ENCODE results near the gene TMEM203.

The TMEM203 gene

DNA sequence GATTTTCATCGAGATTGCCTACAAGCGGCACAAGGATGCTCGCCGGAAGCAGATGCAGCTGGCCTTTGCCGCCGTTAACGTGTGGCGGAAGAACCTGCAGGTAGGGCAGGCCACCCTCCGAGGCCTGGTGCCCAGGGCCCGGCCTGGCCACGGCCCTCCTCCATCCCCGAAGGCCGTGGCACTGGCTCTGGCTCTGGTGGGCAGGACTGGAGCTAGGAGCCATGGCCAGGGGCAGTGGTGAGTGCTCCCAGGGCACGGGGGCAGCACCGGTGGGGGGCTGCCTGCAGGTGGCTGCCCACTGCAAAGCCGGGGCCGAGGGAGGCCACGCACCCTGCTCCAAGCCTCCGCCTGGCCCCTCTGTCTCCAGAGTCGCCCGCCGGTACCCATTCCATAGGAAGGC, 41.6 kb downstream of the TMEM203 start:
- DNase-seq (ENCODE audit: low read depth) = no peak
- H3K4me3 ChIP-seq (ENCODE audit: low read depth, low read length) = no peak overlapping the region
- in situ Hi-C loops (cut with HindIII; ENCODE audit: low sequenced_read_pairs) = no loop called here
- TF ChIP-seq CTCF (IDR thresholded peaks at IDR 0.05; ENCODE audit: low read depth, low read length, missing control alignments) = no peak

DNA sequence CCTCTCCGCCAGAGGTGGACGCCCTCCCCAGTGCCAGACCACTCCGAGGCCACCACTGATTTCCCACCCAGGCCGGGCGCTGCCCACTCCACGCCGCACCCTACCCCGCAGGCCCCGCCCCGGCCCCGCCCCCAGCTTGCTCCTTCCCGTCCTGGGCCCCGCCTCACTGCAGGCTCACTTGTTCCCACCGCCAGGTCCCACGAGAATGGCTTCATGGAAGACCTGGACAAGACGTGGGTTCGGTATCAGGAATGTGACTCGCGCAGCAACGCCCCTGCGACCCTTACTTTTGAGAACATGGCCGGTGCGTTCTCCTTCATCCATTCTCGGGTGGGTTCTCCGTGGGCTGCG, 42.1 kb downstream of the TMEM203 start:
- TF ChIP-seq CTCF (IDR thresholded peaks at IDR 0.05; ENCODE audit: low read depth, low read length, missing control alignments) = no peak
- H3K4me3 ChIP-seq (ENCODE audit: low read depth, low read length) = peak overlapping the region; percentile 10
- no peak for DNase-seq (ENCODE audit: low read depth)
- in situ Hi-C loops (cut with HindIII; ENCODE audit: low sequenced_read_pairs) = no loop called here

DNA sequence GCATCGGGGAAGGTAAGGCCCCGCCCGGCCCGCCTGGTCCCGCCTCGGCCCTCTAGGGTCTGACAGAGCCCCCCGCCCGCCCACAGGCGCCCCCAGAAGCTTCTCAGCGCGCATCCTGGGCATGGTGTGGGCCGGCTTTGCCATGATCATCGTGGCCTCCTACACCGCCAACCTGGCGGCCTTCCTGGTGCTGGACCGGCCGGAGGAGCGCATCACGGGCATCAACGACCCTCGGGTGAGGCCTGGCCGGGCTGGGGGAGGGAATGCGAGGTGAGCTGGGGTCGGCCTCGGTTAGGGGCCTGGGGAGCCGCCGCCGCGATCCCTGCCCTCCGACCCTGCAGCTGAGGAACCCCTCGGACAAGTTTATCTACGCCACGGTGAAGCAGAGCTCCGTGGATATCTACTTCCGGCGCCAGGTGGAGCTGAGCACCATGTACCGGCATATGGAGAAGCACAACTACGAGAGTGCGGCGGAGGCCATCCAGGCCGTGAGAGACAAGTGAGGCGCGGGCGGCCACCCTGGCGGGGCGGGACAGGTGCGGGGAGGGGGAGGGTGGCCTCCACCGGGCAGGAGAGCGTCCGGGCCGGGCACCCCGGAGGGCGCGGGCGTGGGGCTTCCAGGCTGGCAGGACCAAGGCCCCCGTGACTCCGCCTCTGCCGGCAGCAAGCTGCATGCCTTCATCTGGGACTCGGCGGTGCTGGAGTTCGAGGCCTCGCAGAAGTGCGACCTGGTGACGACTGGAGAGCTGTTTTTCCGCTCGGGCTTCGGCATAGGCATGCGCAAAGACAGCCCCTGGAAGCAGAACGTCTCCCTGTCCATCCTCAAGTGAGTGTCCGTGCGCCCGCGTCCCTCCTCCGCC, 42.7 kb downstream of the TMEM203 start:
- H3K4me3 ChIP-seq (ENCODE audit: low read depth, low read length) = peak overlapping the region; percentile 10

DNA sequence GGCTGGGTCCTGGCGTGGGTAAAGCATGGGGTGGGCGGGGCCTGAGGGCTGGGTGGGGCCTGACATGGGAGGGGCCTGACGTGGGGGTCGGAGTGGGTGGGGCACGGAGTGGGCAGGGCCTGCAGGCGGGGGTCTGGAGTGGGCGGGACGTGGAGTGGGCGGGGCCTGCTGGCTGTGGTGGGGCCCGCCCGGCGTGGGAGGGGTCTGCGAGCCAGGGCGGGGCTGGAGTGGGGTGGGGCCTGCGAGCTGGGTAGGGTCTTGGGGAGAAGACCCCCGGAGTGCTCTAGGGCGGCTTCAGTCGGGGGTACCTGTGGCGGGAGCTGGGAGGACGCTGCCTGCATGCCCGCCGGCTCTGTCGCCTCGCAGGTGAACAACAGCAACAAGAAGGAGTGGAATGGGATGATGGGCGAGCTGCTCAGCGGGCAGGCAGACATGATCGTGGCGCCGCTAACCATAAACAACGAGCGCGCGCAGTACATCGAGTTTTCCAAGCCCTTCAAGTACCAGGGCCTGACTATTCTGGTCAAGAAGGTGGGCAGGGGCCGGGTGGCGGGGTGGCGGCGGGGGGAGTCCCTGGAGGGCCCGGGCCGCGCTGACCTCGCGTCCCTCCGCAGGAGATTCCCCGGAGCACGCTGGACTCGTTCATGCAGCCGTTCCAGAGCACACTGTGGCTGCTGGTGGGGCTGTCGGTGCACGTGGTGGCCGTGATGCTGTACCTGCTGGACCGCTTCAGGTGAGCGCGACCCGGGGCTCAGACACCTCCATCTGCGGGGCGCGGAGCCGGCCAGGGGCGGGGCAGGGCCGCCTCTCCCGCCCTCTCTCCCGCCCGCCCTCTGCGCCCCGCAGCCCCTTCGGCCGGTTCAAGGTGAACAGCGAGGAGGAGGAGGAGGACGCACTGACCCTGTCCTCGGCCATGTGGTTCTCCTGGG, 43.6 kb downstream of the TMEM203 start:
- TF ChIP-seq CTCF (IDR thresholded peaks at IDR 0.05; ENCODE audit: low read depth, low read length, missing control alignments) = no peak
- in situ Hi-C loops (cut with HindIII; ENCODE audit: low sequenced_read_pairs) = no loop called here
- H3K4me3 ChIP-seq (ENCODE audit: low read depth, low read length) = no peak overlapping the region
- no peak for DNase-seq (ENCODE audit: low read depth)

More for the DNA sequence above, 42.7 kb downstream of the TMEM203 start:
- in situ Hi-C loops (cut with HindIII; ENCODE audit: low sequenced_read_pairs) = no loop called here
- no peak for DNase-seq (ENCODE audit: low read depth)
- TF ChIP-seq CTCF (IDR thresholded peaks at IDR 0.05; ENCODE audit: low read depth, low read length, missing control alignments) = no peak

GRCh38 chr9:137160716-137161557, 44.5 kb downstream of the TMEM203 start:
- in situ Hi-C loops (cut with HindIII; ENCODE audit: low sequenced_read_pairs) = no loop called here
- no peak overlapping the region for H3K4me3 ChIP-seq (ENCODE audit: low read depth, low read length)
- TF ChIP-seq CTCF (IDR thresholded peaks at IDR 0.05; ENCODE audit: low read depth, low read length, missing control alignments) = no peak
- DNase-seq (ENCODE audit: low read depth) = no peak

DNA sequence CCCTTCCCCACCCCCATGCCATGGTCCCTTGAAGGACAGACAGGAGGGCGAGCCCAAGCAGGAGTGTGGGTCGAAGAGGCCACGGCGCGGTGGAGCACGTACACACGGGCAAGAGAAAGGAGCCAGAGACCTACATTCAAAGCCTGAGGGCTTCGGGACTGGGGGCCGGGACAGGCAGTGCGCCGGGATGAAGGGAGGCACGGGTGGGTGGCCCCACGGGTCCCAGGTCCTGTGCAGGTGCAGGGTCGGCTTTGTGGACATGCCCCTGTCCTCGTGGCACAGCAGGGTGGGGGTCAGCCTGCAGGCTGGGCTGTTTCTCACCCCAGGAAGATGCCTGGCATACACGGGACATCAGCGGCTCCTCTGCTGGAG, 45.4 kb downstream of the TMEM203 start:
- no peak overlapping the region for H3K4me3 ChIP-seq (ENCODE audit: low read depth, low read length)
- TF ChIP-seq CTCF (IDR thresholded peaks at IDR 0.05; ENCODE audit: low read depth, low read length, missing control alignments) = no peak
- in situ Hi-C loops (cut with HindIII; ENCODE audit: low sequenced_read_pairs) = no loop called here
- DNase-seq (ENCODE audit: low read depth) = no peak

Measured in astrocyte of the cerebellum (primary cell).